ENCODE measurements around the gene RHBG.
A peak's percentile ranks its signal among the peaks of the same experiment; 100 is the strongest.

The RHBG gene

GRCh38 chr1:156409439-156409838 lies 40.4 kb downstream of the RHBG start:
- no peak for DNase-seq

- DNase-seq = no peak
These were observed 41.2 kb downstream of the RHBG start for GRCh38 chr1:156410238-156410637.

GRCh38 chr1:156410740-156411139 lies 41.7 kb downstream of the RHBG start:
- no peak for DNase-seq

- peak; percentile 86 for DNase-seq
These were observed 43.8 kb downstream of the RHBG start for GRCh38 chr1:156412653-156413321.

- peak; percentile 95 for DNase-seq
These were observed 44.6 kb downstream of the RHBG start for GRCh38 chr1:156413391-156414246.

GRCh38 chr1:156414461-156415064 lies 45.6 kb downstream of the RHBG start:
- DNase-seq = peak; percentile 58

GRCh38 chr1:156416993-156417392 lies 48.0 kb downstream of the RHBG start:
- no peak for DNase-seq

- DNase-seq = no peak
These were observed 48.5 kb downstream of the RHBG start for GRCh38 chr1:156417401-156418020.

GRCh38 chr1:156418416-156419070 lies 49.5 kb downstream of the RHBG start:
- no peak for DNase-seq

- no peak for DNase-seq
These were observed 50.8 kb downstream of the RHBG start for GRCh38 chr1:156419854-156420204.

GRCh38 chr1:156420205-156421061 lies 51.4 kb downstream of the RHBG start:
- DNase-seq = no peak

GRCh38 chr1:156421062-156421938 lies 52.3 kb downstream of the RHBG start:
- DNase-seq = peak; percentile 93

GRCh38 chr1:156421939-156422601 lies 53.1 kb downstream of the RHBG start:
- DNase-seq = no peak

- no peak for DNase-seq
These were observed 53.6 kb downstream of the RHBG start for GRCh38 chr1:156422602-156423091.

- no peak for DNase-seq
These were observed 54.7 kb downstream of the RHBG start for GRCh38 chr1:156423422-156424352.

GRCh38 chr1:156424806-156425432 lies 55.9 kb downstream of the RHBG start:
- no peak for DNase-seq

- DNase-seq = no peak
These were observed 56.9 kb downstream of the RHBG start for GRCh38 chr1:156425943-156426342.

- no peak for DNase-seq
These were observed 58.9 kb downstream of the RHBG start for GRCh38 chr1:156427957-156428356.
